Left hindlimb (tissue), 1 donor: ENCODE data around the gene GDF2.

Source experiments
- DNase-seq: peaks from one replicate; pipeline ENCODE4 v3.0.0-alpha.2; 2018

The GDF2 gene

DNA sequence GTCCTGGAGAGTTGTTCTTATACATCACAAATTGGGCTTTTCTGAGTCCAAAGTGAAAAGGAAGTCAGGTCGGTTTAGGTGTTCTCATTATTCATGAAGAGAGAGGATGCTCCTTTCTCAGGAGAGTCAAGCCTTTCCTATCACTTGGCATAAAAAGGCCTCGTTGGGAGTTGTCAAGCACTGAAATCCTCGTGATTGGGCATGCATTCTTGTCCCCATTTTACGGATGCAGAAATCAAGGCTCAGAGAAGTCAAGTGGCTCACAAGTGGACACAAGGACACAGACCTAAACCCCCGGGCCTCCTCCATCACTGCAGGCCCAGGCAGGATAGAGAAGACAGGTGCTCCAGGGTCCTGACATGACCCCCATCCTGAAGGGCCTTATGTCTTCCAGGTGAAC lies 34.5 kb downstream of the GDF2 start:
- DNase-seq = no peak

DNA sequence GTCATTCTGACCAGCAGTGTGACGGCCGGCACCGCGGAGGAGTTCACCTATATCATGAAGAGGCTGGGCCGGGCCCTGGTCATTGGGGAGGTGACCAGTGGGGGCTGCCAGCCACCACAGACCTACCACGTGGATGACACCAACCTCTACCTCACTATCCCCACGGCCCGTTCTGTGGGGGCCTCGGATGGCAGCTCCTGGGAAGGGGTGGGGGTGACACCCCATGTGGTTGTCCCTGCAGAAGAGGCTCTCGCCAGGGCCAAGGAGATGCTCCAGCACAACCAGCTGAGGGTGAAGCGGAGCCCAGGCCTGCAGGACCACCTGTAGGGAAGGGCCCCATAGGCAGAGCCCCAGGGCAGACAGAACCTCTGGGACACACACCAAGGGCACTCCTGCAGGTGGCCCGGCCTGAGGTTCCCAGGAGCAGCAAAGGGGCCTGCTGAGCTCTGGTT lies 34.9 kb downstream of the GDF2 start:
- no peak for DNase-seq

DNA sequence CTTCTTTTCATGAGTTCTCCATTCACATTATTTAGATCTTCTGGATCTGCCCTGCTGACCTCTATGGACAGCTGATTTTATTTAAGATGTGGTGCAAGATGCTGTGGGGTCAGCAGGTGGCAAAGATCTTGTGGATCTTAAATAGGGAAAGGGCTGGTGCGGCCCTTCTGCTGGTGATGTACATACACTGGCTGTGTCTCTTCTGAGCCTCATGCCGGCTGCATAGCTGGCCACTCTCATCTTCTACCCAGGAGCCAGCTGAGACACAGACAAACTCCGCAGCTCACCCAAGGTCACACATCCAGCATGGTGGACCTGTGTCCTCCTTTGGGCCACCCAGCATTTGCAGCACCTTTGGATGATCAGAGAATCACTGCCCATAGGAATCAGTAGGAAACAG lies 35.7 kb downstream of the GDF2 start:
- no peak for DNase-seq

- no peak for DNase-seq
Observed at GRCh38 chr10:47358457-47358856, 36.2 kb downstream of the GDF2 start.

GRCh38 chr10:47359101-47359500 lies 36.8 kb downstream of the GDF2 start:
- no peak for DNase-seq

DNA sequence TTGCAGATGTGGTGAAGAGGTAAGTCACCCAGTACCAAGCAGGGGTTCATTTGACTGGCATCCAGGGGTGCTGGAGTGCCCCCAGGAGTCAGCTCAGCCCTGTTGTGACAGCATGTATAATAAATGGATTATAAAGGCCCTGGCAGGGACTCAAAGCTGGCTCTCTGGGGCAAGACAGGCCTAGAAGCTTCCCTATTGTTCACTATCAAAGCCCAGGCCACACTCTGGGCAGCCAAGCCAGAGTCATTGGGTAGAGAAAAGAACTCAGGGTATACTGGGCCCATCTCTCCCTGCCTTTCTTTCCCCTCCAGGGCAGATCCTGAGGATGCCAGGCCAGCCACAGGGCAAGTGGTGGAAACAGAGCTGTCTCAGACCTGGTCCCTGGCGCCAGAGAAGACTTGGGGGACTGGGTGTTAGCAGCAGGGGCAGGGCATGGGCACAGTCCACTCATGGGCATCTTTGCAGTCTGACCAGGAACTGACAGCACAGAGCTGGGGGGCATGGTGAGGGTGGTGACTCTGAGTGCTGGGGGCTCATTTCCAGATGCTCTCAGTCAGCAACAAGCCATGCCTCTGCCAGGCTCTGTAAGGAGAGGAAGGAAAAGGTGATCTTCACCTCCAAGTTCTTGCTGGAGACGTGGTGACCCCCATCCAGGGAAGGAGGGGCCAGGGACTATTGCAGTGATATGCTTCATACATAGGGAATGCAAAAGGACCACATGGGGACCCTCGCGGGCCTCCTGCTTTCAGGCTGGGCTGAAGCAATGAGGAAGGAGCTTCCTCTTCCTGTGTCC lies 37.6 kb downstream of the GDF2 start:
- DNase-seq = no peak

- no peak for DNase-seq
Observed at GRCh38 chr10:47360419-47361040, 38.3 kb downstream of the GDF2 start.

GRCh38 chr10:47361293-47361692 lies 39.0 kb downstream of the GDF2 start:
- DNase-seq = no peak

DNA sequence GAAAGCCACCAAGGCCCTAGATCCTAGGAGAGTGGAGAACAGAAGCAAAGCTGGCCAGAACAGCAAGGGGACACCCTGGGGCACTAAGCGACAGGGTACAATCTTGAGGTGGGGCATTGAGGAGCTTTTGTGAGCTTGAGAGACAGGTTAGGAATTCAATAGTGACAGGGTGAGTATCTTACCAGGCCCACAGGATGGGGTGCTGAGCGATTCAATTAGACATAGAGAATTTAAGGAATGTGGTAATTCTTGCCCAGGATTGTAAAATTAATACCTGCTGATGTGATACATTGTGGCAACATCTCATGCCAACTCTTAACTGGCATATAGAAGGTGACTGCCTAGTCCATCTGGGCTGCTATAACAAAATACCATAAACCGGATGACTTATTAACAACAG lies 39.9 kb downstream of the GDF2 start:
- DNase-seq = no peak

GRCh38 chr10:47363781-47364180 lies 41.5 kb downstream of the GDF2 start:
- no peak for DNase-seq

DNA sequence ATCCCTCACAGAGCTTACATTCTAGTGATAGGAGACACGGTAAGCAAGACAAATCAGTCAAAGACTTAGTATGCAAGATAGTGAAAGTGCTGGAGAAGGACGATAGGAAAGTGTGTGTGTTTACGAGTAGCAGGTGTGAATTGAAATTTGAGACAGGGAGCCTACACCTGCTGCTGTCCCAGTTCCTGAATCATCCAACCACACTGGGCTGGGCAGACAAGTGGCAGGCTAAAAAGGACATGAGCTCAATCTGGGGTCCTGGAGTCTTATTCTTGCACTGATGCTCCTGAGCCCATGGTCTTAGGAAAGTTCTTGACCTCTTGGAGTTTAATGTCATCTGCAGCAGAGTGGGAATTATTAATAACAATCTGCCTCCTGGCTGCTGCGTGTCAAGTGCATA lies 42.1 kb downstream of the GDF2 start:
- no peak for DNase-seq

DNA sequence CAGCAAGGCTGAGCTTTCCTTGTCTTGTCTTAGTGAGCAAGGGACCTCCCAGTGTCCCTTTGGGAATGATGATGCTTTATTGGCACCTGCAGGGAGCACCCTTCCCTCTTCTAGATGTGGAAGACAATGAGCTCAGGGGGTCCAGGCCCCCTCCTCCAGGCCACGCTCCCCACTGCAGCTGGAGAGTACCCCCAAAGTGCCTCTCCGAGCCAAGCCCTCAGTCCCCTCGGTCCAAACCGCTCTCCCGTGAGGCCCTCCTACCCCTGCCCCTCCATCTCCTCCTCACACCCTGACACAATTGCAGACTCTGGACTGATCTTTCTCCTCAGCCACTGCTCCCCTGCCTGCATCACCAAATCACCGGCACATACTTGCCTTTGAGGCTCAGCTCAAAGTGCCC lies 42.7 kb downstream of the GDF2 start:
- no peak for DNase-seq

DNA sequence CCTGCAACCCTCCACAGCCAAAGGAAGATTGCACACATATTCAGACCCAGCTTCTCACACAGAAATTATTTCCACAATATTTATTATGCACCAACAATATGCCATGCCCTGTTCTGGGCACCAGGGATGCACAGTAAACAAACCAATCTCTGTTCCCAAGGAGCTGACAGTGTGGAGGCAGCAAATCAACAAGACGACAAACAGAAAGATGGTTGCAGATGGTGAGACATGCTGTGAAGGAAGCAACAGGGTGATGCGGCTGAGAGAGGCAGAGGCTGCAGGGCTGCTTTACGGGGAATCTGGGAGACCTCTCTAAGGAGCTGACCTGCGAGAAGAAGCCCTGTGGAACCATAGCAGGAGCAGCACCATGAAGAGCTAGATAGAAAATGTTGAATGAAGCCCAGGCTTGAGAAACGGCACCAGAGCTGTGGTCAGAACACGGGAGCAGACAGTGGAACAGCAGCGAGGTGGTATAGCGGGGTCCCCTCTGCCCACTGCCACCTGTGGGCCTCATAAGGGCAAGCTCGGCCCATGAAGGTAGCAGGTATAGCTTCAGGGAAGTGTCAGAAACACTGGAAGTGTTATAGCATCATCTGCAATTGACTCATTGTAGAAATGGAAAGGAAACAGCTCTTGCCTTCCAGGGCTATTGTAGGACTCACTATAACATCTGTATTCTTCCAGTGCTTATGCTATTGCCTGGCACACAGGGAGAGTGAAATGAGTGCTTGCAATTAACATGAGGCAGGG lies 43.4 kb downstream of the GDF2 start:
- no peak for DNase-seq

GRCh38 chr10:47366181-47366631 lies 44.0 kb downstream of the GDF2 start:
- no peak for DNase-seq

GRCh38 chr10:47366731-47367460 lies 44.6 kb downstream of the GDF2 start:
- DNase-seq = no peak

- DNase-seq = no peak
Observed at GRCh38 chr10:47367646-47368045, 45.4 kb downstream of the GDF2 start.

GRCh38 chr10:47368431-47369180 lies 46.4 kb downstream of the GDF2 start:
- no peak for DNase-seq

- no peak for DNase-seq
Observed at GRCh38 chr10:47369251-47369894, 47.1 kb downstream of the GDF2 start.

- DNase-seq = no peak
Observed at GRCh38 chr10:47370015-47370767, 47.9 kb downstream of the GDF2 start.

DNA sequence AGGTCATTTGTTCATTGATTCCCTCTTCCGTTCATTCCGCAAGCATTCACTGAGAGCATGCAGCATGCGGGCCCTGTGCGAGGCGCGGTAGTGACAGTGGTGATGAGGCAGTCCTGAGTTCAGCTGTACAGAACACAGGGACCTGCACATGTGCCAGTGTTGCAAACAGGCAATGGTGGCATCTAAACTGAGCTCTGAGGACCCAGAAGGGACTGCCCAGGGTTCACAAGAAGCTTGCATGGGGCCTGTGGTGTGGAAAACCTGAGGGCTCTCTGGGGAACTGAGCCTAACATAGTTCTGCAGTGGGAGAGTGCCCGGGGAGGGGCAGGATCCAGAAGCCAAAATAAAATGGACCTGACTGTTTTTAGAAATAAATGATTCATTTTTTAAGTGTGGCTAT lies 48.6 kb downstream of the GDF2 start:
- DNase-seq = no peak
